ENCODE results near the gene FABP6.

FABP6 gene

GRCh38 chr5:160260881-160261815 lies 31.8 kb downstream of the FABP6 start:
- peak; percentile 75 for TF ChIP-seq POLR2A (IDR thresholded peaks at IDR 0.05; ENCODE audit: low read length)
- peak; percentile 98 for TF ChIP-seq GATA1 (IDR thresholded peaks at IDR 0.05; ENCODE audit: low read depth, low read length)
- peak; percentile 97 to 100 for DNase-seq

GRCh38 chr5:160262151-160263074 lies 33.1 kb downstream of the FABP6 start:
- TF ChIP-seq GATA1 (IDR thresholded peaks at IDR 0.05; ENCODE audit: low read depth, low read length) (no peak), POLR2A (IDR thresholded peaks at IDR 0.05; ENCODE audit: low read length) (peak; percentile 33)
- DNase-seq: peak; percentile 86 to 88

- DNase-seq: peak; percentile 30 to 57
- TF ChIP-seq POLR2A (IDR thresholded peaks at IDR 0.05; ENCODE audit: low read length): no peak
- no peak for TF ChIP-seq GATA1 (IDR thresholded peaks at IDR 0.05; ENCODE audit: low read depth, low read length)
Observed at GRCh38 chr5:160263326-160263855, 34.1 kb downstream of the FABP6 start.

- TF ChIP-seq POLR2A (IDR thresholded peaks at IDR 0.05; ENCODE audit: low read length) (no peak), GATA1 (IDR thresholded peaks at IDR 0.05; ENCODE audit: low read depth, low read length) (no peak)
- DNase-seq: no peak
Observed at GRCh38 chr5:160266044-160266443, 36.7 kb downstream of the FABP6 start.

GRCh38 chr5:160266752-160267345 lies 37.5 kb downstream of the FABP6 start:
- DNase-seq: peak; percentile 12 to 13
- TF ChIP-seq GATA1 (IDR thresholded peaks at IDR 0.05; ENCODE audit: low read depth, low read length) (no peak), POLR2A (IDR thresholded peaks at IDR 0.05; ENCODE audit: low read length) (no peak)

GRCh38 chr5:160268121-160268520 lies 38.8 kb downstream of the FABP6 start:
- DNase-seq: no peak

GRCh38 chr5:160269017-160269416 lies 39.7 kb downstream of the FABP6 start:
- peak in 1 of 2 experiments; percentile 40 for DNase-seq
- TF ChIP-seq POLR2A (IDR thresholded peaks at IDR 0.05; ENCODE audit: low read length) (no peak), GATA1 (IDR thresholded peaks at IDR 0.05; ENCODE audit: low read depth, low read length) (no peak)

More at GRCh38 chr5:160268121-160268520, 38.8 kb downstream of the FABP6 start:
- TF ChIP-seq GATA1 (IDR thresholded peaks at IDR 0.05; ENCODE audit: low read depth, low read length): no peak
- no peak for TF ChIP-seq POLR2A (IDR thresholded peaks at IDR 0.05; ENCODE audit: low read length)

- no peak for TF ChIP-seq POLR2A (IDR thresholded peaks at IDR 0.05; ENCODE audit: low read length)
- no peak for TF ChIP-seq GATA1 (IDR thresholded peaks at IDR 0.05; ENCODE audit: low read depth, low read length)
- no peak for DNase-seq
Observed at GRCh38 chr5:160270704-160271103, 41.4 kb downstream of the FABP6 start.

GRCh38 chr5:160271396-160271795 lies 42.1 kb downstream of the FABP6 start:
- DNase-seq: peak in 1 of 2 experiments; percentile 8
- no peak for TF ChIP-seq POLR2A (IDR thresholded peaks at IDR 0.05; ENCODE audit: low read length)
- TF ChIP-seq GATA1 (IDR thresholded peaks at IDR 0.05; ENCODE audit: low read depth, low read length): no peak

GRCh38 chr5:160271836-160272235 lies 42.5 kb downstream of the FABP6 start:
- DNase-seq: no peak
- no peak for TF ChIP-seq GATA1 (IDR thresholded peaks at IDR 0.05; ENCODE audit: low read depth, low read length)

GRCh38 chr5:160272264-160272663 lies 43.0 kb downstream of the FABP6 start:
- no peak for DNase-seq
- no peak for TF ChIP-seq GATA1 (IDR thresholded peaks at IDR 0.05; ENCODE audit: low read depth, low read length)
- TF ChIP-seq POLR2A (IDR thresholded peaks at IDR 0.05; ENCODE audit: low read length): no peak

GRCh38 chr5:160272889-160273288 lies 43.6 kb downstream of the FABP6 start:
- no peak for TF ChIP-seq POLR2A (IDR thresholded peaks at IDR 0.05; ENCODE audit: low read length)
- TF ChIP-seq GATA1 (IDR thresholded peaks at IDR 0.05; ENCODE audit: low read depth, low read length): no peak
- DNase-seq: no peak

GRCh38 chr5:160274483-160274931 lies 45.2 kb downstream of the FABP6 start:
- TF ChIP-seq POLR2A (IDR thresholded peaks at IDR 0.05; ENCODE audit: low read length): no peak
- no peak for TF ChIP-seq GATA1 (IDR thresholded peaks at IDR 0.05; ENCODE audit: low read depth, low read length)
- DNase-seq: no peak
